Spinal cord (tissue), 10 donors: ENCODE measurements around the gene KRCC1. TPM values are rescaled to one million over a fixed set of nuclear protein-coding genes. Genes with fewer than 3 reads are reported as not detected.
"Not testable (repeated sequence)": the region's sequence is repeated elsewhere in the genome, so short reads cannot be mapped to it uniquely, and the experiment has no call there.

Source experiments
- DNase-seq, 6 donors: peaks; one replicate each; pipeline versions ENCODE4 v3.0.0 to v3.0.0-alpha.2; 2013 to 2015; ENCODE audit warnings: low spot score in 6 of 6, low read depth in 4 of 6
- H3K27ac ChIP-seq: one replicate; pipeline ENCODE4 v1.5.1; 2013; ENCODE audit warnings: low read depth, low read length, control low read depth
- H3K27me3 ChIP-seq: one replicate; pipeline ENCODE4 v1.6.1; 2013; ENCODE audit warnings: low read length; ENCODE audit not compliant: control insufficient read depth, insufficient read depth
- H3K36me3 ChIP-seq: one replicate; pipeline ENCODE4 v1.6.1; 2013; ENCODE audit warnings: low read length; ENCODE audit not compliant: control insufficient read depth, insufficient read depth
- H3K4me1 ChIP-seq: one replicate; pipeline ENCODE4 v1.6.1; 2013; ENCODE audit warnings: low read length; ENCODE audit not compliant: control insufficient read depth, insufficient read depth
- H3K4me3 ChIP-seq: one replicate; pipeline ENCODE4 v1.5.1; 2013; ENCODE audit warnings: low read depth, low read length, control low read depth
- H3K9me3 ChIP-seq: one replicate; pipeline ENCODE4 v1.6.1; 2013; ENCODE audit warnings: low read length; ENCODE audit not compliant: control insufficient read depth, insufficient read depth
- WGBS: methylation state at CpG from one replicate; pipeline ENCODE4 v1.1.5; 2013; ENCODE audit warnings: missing lambda C conversion rate; ENCODE audit not compliant: insufficient coverage; 5-methylcytosine and 5-hydroxymethylcytosine counted together
- polyA plus RNA-seq, 2 donors: library from polyadenylated mRNA; unstranded; fragments of 120-200 nt; gene quantifications; one replicate each; pipeline ENCODE4 v1.2.1, GENCODE V29; 2013; ENCODE audit not compliant: insufficient read length in 2 of 2
- small RNA-seq: library from RNA; depleted of rRNA; stranded (forward); fragments of <200 nt; gene quantifications from one replicate; pipeline ENCODE3, GENCODE V24; 2014; ENCODE audit warnings: low replicate concordance
- total RNA-seq, 2 donors: library from RNA; depleted of rRNA in 1 of 2; stranded (reverse); fragments of 120-200 nt in 1 of 2; fragments of >200 nt in 1 of 2; gene quantifications; one replicate each; pipeline versions ENCODE4 v1.2.3 to v1.2.4, GENCODE V29; 2013 to 2014
- donor health status: healthy.

The KRCC1 gene
- total and polyA plus RNA-seq, 4 donors: 18.3 to 42.3 (median 35.2) TPM

GRCh38 chr2:87995756-87996155 is 59.8 kb downstream of the KRCC1 start:
- no peaks in the 10 kb centered on the region for H3K27me3 ChIP-seq
- no peak overlapping the region for H3K27ac ChIP-seq
- 58% methylated on average over 1 of the region's 1 CpG for WGBS
- no peak for DNase-seq
- no peaks in the 10 kb centered on the region for H3K4me1 ChIP-seq
- no peaks in the 10 kb centered on the region for H3K36me3 ChIP-seq
- H3K9me3 ChIP-seq: no peaks in the 10 kb centered on the region
- H3K4me3 ChIP-seq: no peak overlapping the region

DNA sequence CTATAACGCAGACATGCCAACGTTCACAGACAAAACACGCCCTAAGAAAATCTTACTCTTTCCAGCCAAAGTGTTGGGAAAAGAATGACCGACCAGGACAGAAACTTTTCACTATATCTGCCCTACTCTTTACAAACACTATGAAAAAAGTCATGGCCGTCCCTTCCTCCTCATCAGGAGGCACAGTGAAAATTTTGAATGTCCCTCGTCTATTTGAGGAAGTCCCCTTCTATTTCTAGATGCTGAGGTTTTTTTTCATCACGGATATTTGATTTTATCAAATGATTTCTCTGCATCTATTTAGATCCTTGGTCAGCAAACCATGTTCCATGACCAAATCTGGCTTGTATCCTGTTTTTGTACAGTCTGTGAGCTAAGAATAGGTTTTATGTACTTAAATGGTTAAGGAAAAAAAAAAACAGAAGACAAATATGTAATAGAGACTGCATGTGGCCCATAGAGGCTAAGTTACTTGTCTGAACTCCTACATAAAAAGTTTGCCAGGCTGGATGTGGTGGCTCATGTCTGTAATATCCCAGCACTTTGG is 61.2 kb downstream of the KRCC1 start:
- DNase-seq, H3K9me3 ChIP-seq, H3K27me3 ChIP-seq, H3K4me1 ChIP-seq, H3K36me3 ChIP-seq, H3K4me3 ChIP-seq, H3K27ac ChIP-seq: not testable (repeated sequence)
- no CpG with 5 or more reads among the region's 7 CpGs for WGBS

GRCh38 chr2:87992569-87992968 is 63.0 kb downstream of the KRCC1 start:
- not testable (repeated sequence) for H3K27me3 ChIP-seq, H3K4me3 ChIP-seq, H3K36me3 ChIP-seq, H3K27ac ChIP-seq, H3K4me1 ChIP-seq, DNase-seq, H3K9me3 ChIP-seq
- WGBS: no CpG with 5 or more reads among the region's 3 CpGs

GRCh38 chr2:87987473-87987872 is 68.1 kb downstream of the KRCC1 start:
- not testable (repeated sequence) for H3K27me3 ChIP-seq, DNase-seq, H3K36me3 ChIP-seq, H3K27ac ChIP-seq, H3K4me1 ChIP-seq, H3K4me3 ChIP-seq, H3K9me3 ChIP-seq
- WGBS: no CpG with 5 or more reads among the region's 1 CpG

- no CpG with 5 or more reads among the region's 5 CpGs for WGBS
- not testable (repeated sequence) for H3K4me1 ChIP-seq, H3K36me3 ChIP-seq, H3K9me3 ChIP-seq, H3K27ac ChIP-seq, DNase-seq, H3K27me3 ChIP-seq, H3K4me3 ChIP-seq
These were observed 69.7 kb downstream of the KRCC1 start for GRCh38 chr2:87985902-87986301.

DNA sequence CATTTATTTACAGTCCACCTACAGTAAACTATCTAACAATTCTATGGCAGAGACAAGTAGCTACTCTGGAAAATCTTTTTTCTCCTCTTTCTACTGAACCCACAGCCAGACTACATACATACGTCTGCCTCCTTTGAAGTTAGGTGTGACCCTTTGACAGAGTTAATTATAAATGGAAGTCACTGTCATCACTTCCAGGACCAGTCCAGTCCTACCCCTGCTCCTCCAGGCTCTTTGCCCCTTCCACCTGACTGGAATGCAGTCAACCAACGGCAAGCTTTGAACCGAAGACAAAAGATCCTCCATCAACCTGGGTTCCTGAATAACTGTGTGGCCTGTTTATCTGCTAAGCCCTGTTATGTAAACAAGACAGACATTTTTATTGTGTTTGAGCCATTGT is 74.4 kb downstream of the KRCC1 start:
- H3K27ac ChIP-seq, H3K4me3 ChIP-seq, DNase-seq, H3K36me3 ChIP-seq, H3K4me1 ChIP-seq, H3K27me3 ChIP-seq, H3K9me3 ChIP-seq: not testable (repeated sequence)
- WGBS: no CpG with 5 or more reads among the region's 3 CpGs

Small RNA genes within 50 kb of the gene (small RNA-seq; reads per million reads assigned to genes)
- gene MIR4780 (not detected), gene RNU2-63P (1.0 reads per million, percentile 80 among the genes with 10 or more reads in this experiment)

Other genes with a start within 250 kb of the KRCC1 start
- gene RGPD2, start 230.0 kb downstream of the KRCC1 start, total RNA-seq: 10 to 100 TPM in 1 of 2 donors, 1 to 10 TPM in 1; 6.4 to 10.6 TPM
- 1 to 10 TPM; 5.8 to 6.8 TPM for gene RGPD2, start 230.0 kb downstream of the KRCC1 start, polyA plus RNA-seq
- gene RNU2-63P, start 39.2 kb downstream of the KRCC1 start, total RNA-seq: 10 to 100 TPM in 1 of 2 donors, not detected in 1; 30.7 TPM
- gene RNU2-63P, start 39.2 kb downstream of the KRCC1 start, polyA plus RNA-seq: not detected
- gene SMYD1, start 12.0 kb upstream of the KRCC1 start, total RNA-seq: under 1 TPM; under 0.01 to 0.06 TPM
- gene SMYD1, start 12.0 kb upstream of the KRCC1 start, polyA plus RNA-seq: under 1 TPM in 1 of 2 donors, not detected in 1; 0.42 TPM
- gene FABP1, start 72.3 kb upstream of the KRCC1 start, total RNA-seq: under 1 TPM in 1 of 2 donors, not detected in 1; 0.39 TPM
- under 1 TPM; 0.48 to 0.80 TPM for gene FABP1, start 72.3 kb upstream of the KRCC1 start, polyA plus RNA-seq
- gene THNSL2, start 114.6 kb upstream of the KRCC1 start, total RNA-seq: 10 to 100 TPM; 16.3 to 18.8 TPM
- 10 to 100 TPM in 1 of 2 donors, 1 to 10 TPM in 1; 2.2 to 23.1 TPM for gene THNSL2, start 114.6 kb upstream of the KRCC1 start, polyA plus RNA-seq